Type B pancreatic cell (in vitro differentiated cells): ENCODE data around the gene DNAH14. TPM values are rescaled to one million over a fixed set of nuclear protein-coding genes. Genes with fewer than 3 reads are reported as not detected.
A peak's percentile ranks its signal among the peaks of the same experiment; 100 is the strongest.
"Not testable (repeated sequence)": the region's sequence is repeated elsewhere in the genome, so short reads cannot be mapped to it uniquely, and the experiment has no call there.

Source experiments
- DNase-seq: peaks from one replicate; pipeline ENCODE4 v3.0.0; 2021; ENCODE audit warnings: mixed read lengths; ENCODE audit not compliant: unreplicated experiment; ENCODE audit errors: extremely low spot score
- H3K27ac Mint-ChIP-seq: 2 replicates; pipeline ENCODE4 v1.8.0; 2021; ENCODE audit warnings: mild to moderate bottlenecking, mixed read lengths
- H3K27me3 Mint-ChIP-seq: 2 replicates; pipeline ENCODE4 v1.8.0; 2021; ENCODE audit warnings: mixed read lengths
- H3K36me3 Mint-ChIP-seq: 2 replicates; pipeline ENCODE4 v1.8.0; 2021; ENCODE audit warnings: mixed read lengths
- H3K4me1 Mint-ChIP-seq: one replicate; pipeline ENCODE4 v1.8.0; 2021; ENCODE audit warnings: mixed read lengths; ENCODE audit not compliant: unreplicated experiment
- H3K4me3 Mint-ChIP-seq: 2 replicates; pipeline ENCODE4 v1.8.0; 2021; ENCODE audit warnings: mild to moderate bottlenecking, mixed read lengths
- H3K9me3 Mint-ChIP-seq: 2 replicates; pipeline ENCODE4 v1.8.0; 2021; ENCODE audit warnings: mixed read lengths
- CTCF ChIP-seq: fragments of 200-600 bp; sonication (generic); conservative IDR thresholded peaks from 2 replicates; pipeline ENCODE4 v1.5.0; 2021; ENCODE audit warnings: antibody characterized with exemption, mild to moderate bottlenecking
- total RNA-seq: library from RNA; stranded (reverse); gene quantifications from 2 replicates; pipeline ENCODE4 v1.2.1, GENCODE V29; 2021; ENCODE audit warnings: low replicate concordance

Gene DNAH14
- total RNA-seq, 1 donor from 2014 or later, result 42.1 TPM

GRCh38 chr1:225300381-225300780 lies 370.9 kb downstream of the DNAH14 start:
- H3K9me3 Mint-ChIP-seq, result peaks cover 1% of the 10 kb centered on the region
- no peak for DNase-seq
- no peak overlapping the region for H3K27ac Mint-ChIP-seq
- H3K4me1 Mint-ChIP-seq, result no peaks in the 10 kb centered on the region
- H3K36me3 Mint-ChIP-seq, result no peaks in the 10 kb centered on the region
- H3K4me3 Mint-ChIP-seq, result no peak overlapping the region
- TF ChIP-seq CTCF, result no peak
- H3K27me3 Mint-ChIP-seq, result no peaks in the 10 kb centered on the region

GRCh38 chr1:225304996-225305395 lies 375.5 kb downstream of the DNAH14 start:
- no peaks in the 10 kb centered on the region for H3K4me1 Mint-ChIP-seq
- TF ChIP-seq CTCF, result no peak
- H3K27ac Mint-ChIP-seq, result no peak overlapping the region
- H3K27me3 Mint-ChIP-seq, result no peaks in the 10 kb centered on the region
- no peak for DNase-seq
- H3K36me3 Mint-ChIP-seq, result no peaks in the 10 kb centered on the region
- H3K4me3 Mint-ChIP-seq, result no peak overlapping the region
- H3K9me3 Mint-ChIP-seq, result no peaks in the 10 kb centered on the region

GRCh38 chr1:225310544-225310943 lies 381.1 kb downstream of the DNAH14 start:
- not testable (repeated sequence) for H3K4me1 Mint-ChIP-seq, H3K27me3 Mint-ChIP-seq, H3K4me3 Mint-ChIP-seq, H3K36me3 Mint-ChIP-seq, H3K27ac Mint-ChIP-seq, DNase-seq
- peaks cover 12% of the 10 kb centered on the region for H3K9me3 Mint-ChIP-seq

GRCh38 chr1:225318706-225319575 lies 389.5 kb downstream of the DNAH14 start:
- H3K9me3 Mint-ChIP-seq, result no peaks in the 10 kb centered on the region
- peaks cover 5% of the 10 kb centered on the region for H3K4me1 Mint-ChIP-seq
- H3K27ac Mint-ChIP-seq, result no peak overlapping the region
- no peak overlapping the region for H3K4me3 Mint-ChIP-seq
- no peaks in the 10 kb centered on the region for H3K27me3 Mint-ChIP-seq
- no peak for DNase-seq
- H3K36me3 Mint-ChIP-seq, result no peaks in the 10 kb centered on the region
- peak; percentile 84 for TF ChIP-seq CTCF

- H3K27me3 Mint-ChIP-seq, result no peaks in the 10 kb centered on the region
Measured at GRCh38 chr1:225319871-225320270, 390.4 kb downstream of the DNAH14 start.

More at GRCh38 chr1:225319871-225320270, 390.4 kb downstream of the DNAH14 start:
- H3K36me3 Mint-ChIP-seq, result no peaks in the 10 kb centered on the region
- no peak for TF ChIP-seq CTCF
- H3K9me3 Mint-ChIP-seq, result no peaks in the 10 kb centered on the region
- H3K4me1 Mint-ChIP-seq, result peaks cover 5% of the 10 kb centered on the region
- H3K27ac Mint-ChIP-seq, result no peak overlapping the region
- no peak overlapping the region for H3K4me3 Mint-ChIP-seq
- no peak for DNase-seq
